ENCODE results near the gene RB1. TPM values are rescaled to one million over a fixed set of nuclear protein-coding genes. Genes with fewer than 3 reads are reported as not detected.

The RB1 gene
- total and polyA plus RNA-seq, 12 donors, result 10.4 to 78.0 (median 45.7) TPM

GRCh38 chr13:48493851-48494250 lies 190.3 kb downstream of the RB1 start:
- H3K4me3 ChIP-seq, result no peak overlapping the region
- peak overlapping the region in 1 of 5 donors; percentile 80 for H3K27ac ChIP-seq
- H3K4me1 ChIP-seq (replicated peaks in 1 of 2), result peaks cover 0 to 12% of the 10 kb centered on the region in 2 donors
- TF ChIP-seq POLR2A (IDR thresholded peaks at IDR 0.05), result no peak
- no peak for TF ChIP-seq CTCF (IDR thresholded peaks at IDR 0.05)
- WGBS, 4 donors, result 73 to 84% (median 82%) methylated on average over 2 of the region's 2 CpGs
- no peaks in the 10 kb centered on the region for H3K36me3 ChIP-seq (replicated peaks in 1 of 2)
- DNase-seq, result no peak
- no peaks in the 10 kb centered on the region for H3K27me3 ChIP-seq
- intact Hi-C loops (cut with DNase I), result no loop called here
- no peaks in the 10 kb centered on the region for H3K9me3 ChIP-seq (replicated peaks in 1 of 3)

- no peak for TF ChIP-seq POLR2A (IDR thresholded peaks at IDR 0.05)
- no peak for TF ChIP-seq CTCF (IDR thresholded peaks at IDR 0.05)
- DNase-seq, result no peak
- Histone ChIP-seq H3K4me3 (no peak overlapping the region), H3K27ac (no peak overlapping the region), H3K27me3 (no peaks in the 10 kb centered on the region), H3K36me3 (replicated peaks in 1 of 2) (no peaks in the 10 kb centered on the region), H3K4me1 (replicated peaks in 1 of 2) (peaks cover 0 to 12% of the 10 kb centered on the region in 2 donors), H3K9me3 (replicated peaks in 1 of 3) (no peaks in the 10 kb centered on the region)
- 75 to 85% (median 81%) methylated on average over 1 of the region's 1 CpG for WGBS, 4 donors
- intact Hi-C loops (cut with DNase I), result no loop called here
These were observed 191.3 kb downstream of the RB1 start for GRCh38 chr13:48494874-48495273.

- Histone ChIP-seq H3K9me3 (replicated peaks in 1 of 3) (no peaks in the 10 kb centered on the region), H3K36me3 (replicated peaks in 1 of 2) (no peaks in the 10 kb centered on the region), H3K27me3 (no peaks in the 10 kb centered on the region), H3K27ac (no peak overlapping the region), H3K4me1 (replicated peaks in 1 of 2) (peaks cover 0 to 7% of the 10 kb centered on the region in 2 donors), H3K4me3 (no peak overlapping the region)
- no peak for TF ChIP-seq CTCF (IDR thresholded peaks at IDR 0.05)
- no peak for TF ChIP-seq POLR2A (IDR thresholded peaks at IDR 0.05)
- intact Hi-C loops (cut with DNase I), result no loop called here
- no peak for DNase-seq
- WGBS, 4 donors, result 79 to 91% (median 86%) methylated on average over 7 of the region's 7 CpGs
These were observed 193.0 kb downstream of the RB1 start for GRCh38 chr13:48496271-48497161.

- intact Hi-C loops (cut with DNase I), result no loop called here
- TF ChIP-seq CTCF (IDR thresholded peaks at IDR 0.05) (no peak), POLR2A (IDR thresholded peaks at IDR 0.05) (no peak)
- DNase-seq, result no peak
- Histone ChIP-seq H3K4me1 (replicated peaks in 1 of 2) (no peaks in the 10 kb centered on the region), H3K36me3 (replicated peaks in 1 of 2) (no peaks in the 10 kb centered on the region), H3K4me3 (no peak overlapping the region), H3K27me3 (no peaks in the 10 kb centered on the region), H3K9me3 (replicated peaks in 1 of 3) (no peaks in the 10 kb centered on the region), H3K27ac (no peak overlapping the region)
- 96 to 100% (median 99%) methylated on average over 2 of the region's 2 CpGs for WGBS, 4 donors
These were observed 194.1 kb downstream of the RB1 start for GRCh38 chr13:48497669-48498068.
